GM23338 (cell line): ENCODE measurements around the gene ATP1B4. TPM values are rescaled to one million over a fixed set of nuclear protein-coding genes. Genes with fewer than 3 reads are reported as not detected.

Experiments
- ATAC-seq: fragments of 200-7000 bp; cut with Tn5 transposase; 3 replicates; pipeline ENCODE4 v1.9.1; 2020
- DNase-seq: peaks from one replicate; pipeline ENCODE4 v3.0.0-alpha.2; 2015; ENCODE audit warnings: low spot score
- H2AFZ ChIP-seq: fragments of 200-600 bp; sonication (generic); 2 replicates; pipeline ENCODE4 v1.8.0; 2016; ENCODE audit warnings: antibody characterized with exemption, mild to moderate bottlenecking, moderate library complexity
- H3F3A ChIP-seq: fragments of 200-600 bp; sonication (generic); replicated peaks from 2 replicates; pipeline ENCODE4 v1.8.0; 2017; ENCODE audit warnings: antibody characterized with exemption, mixed run types, low read depth
- H3K27ac ChIP-seq: fragments of 200-600 bp; sonication (generic); 2 replicates; pipeline ENCODE4 v1.6.1; 2016; ENCODE audit warnings: low read depth
- H3K27me3 ChIP-seq: fragments of 200-600 bp; sonication (generic); 2 replicates; pipeline ENCODE4 v1.8.0; 2016; ENCODE audit warnings: mild to moderate bottlenecking, mixed run types, moderate library complexity; ENCODE audit not compliant: insufficient read depth
- H3K36me3 ChIP-seq: fragments of 200-600 bp; sonication (generic); 2 replicates; pipeline ENCODE4 v1.8.0; 2016; ENCODE audit warnings: mild to moderate bottlenecking; ENCODE audit not compliant: insufficient read depth
- H3K4me1 ChIP-seq: fragments of 200-600 bp; sonication (generic); 2 replicates; pipeline ENCODE4 v1.8.0; 2016; ENCODE audit warnings: mild to moderate bottlenecking, moderate library complexity; ENCODE audit not compliant: insufficient read depth
- H3K4me2 ChIP-seq: fragments of 200-600 bp; sonication (generic); 2 replicates; pipeline ENCODE4 v1.7.1; 2017; ENCODE audit warnings: mixed run types
- H3K4me3 ChIP-seq: fragments of 200-600 bp; sonication (generic); 2 replicates; pipeline ENCODE4 v1.6.1; 2016; ENCODE audit warnings: mixed run types
- H3K79me2 ChIP-seq: fragments of 200-600 bp; sonication (generic); replicated peaks from 2 replicates; pipeline ENCODE4 v1.8.0; 2017; ENCODE audit warnings: mild to moderate bottlenecking; ENCODE audit not compliant: insufficient read depth
- H3K9me2 ChIP-seq: fragments of 200-600 bp; sonication (generic); 2 replicates; pipeline ENCODE4 v1.8.0; 2017; ENCODE audit not compliant: insufficient read depth
- H4K20me1 ChIP-seq: fragments of 200-600 bp; sonication (generic); replicated peaks from 2 replicates; pipeline ENCODE4 v1.8.0; 2017; ENCODE audit warnings: mild to moderate bottlenecking; ENCODE audit not compliant: insufficient read depth
- H3K27ac Mint-ChIP-seq: 2 replicates; pipeline ENCODE4 v1.8.0; 2020; ENCODE audit warnings: inconsistent platforms, mild to moderate bottlenecking, moderate library complexity, mixed read lengths
- H3K27me3 Mint-ChIP-seq: 3 replicates; pipeline ENCODE4 v1.8.0; 2022; ENCODE audit warnings: low read depth, mild to moderate bottlenecking, moderate library complexity, mixed read lengths, inconsistent platforms; ENCODE audit not compliant: insufficient read depth, poor library complexity
- H3K36me3 Mint-ChIP-seq: 3 replicates; pipeline ENCODE4 v1.8.0; 2021; ENCODE audit warnings: low read depth, mild to moderate bottlenecking, inconsistent platforms, moderate library complexity, mixed read lengths
- H3K4me1 Mint-ChIP-seq: 3 replicates; pipeline ENCODE4 v1.8.0; 2020; ENCODE audit warnings: mild to moderate bottlenecking, inconsistent platforms, mixed read lengths
- H3K4me3 Mint-ChIP-seq: 3 replicates; pipeline ENCODE4 v1.8.0; 2021; ENCODE audit warnings: moderate library complexity, mild to moderate bottlenecking, inconsistent platforms, mixed read lengths
- H3K9me3 Mint-ChIP-seq: 3 replicates; pipeline ENCODE4 v1.8.0; 2020; ENCODE audit warnings: moderate library complexity, mild to moderate bottlenecking, inconsistent platforms, mixed read lengths
- CREB1 ChIP-seq: fragments of 250-450 bp; sonication (Bioruptor Pico); IDR thresholded peaks from 2 replicates; pipeline ENCODE4 v1.5.0; 2020; ENCODE audit warnings: low read depth, mild to moderate bottlenecking, moderate library complexity
- EZH2 ChIP-seq: fragments of 200-600 bp; sonication (generic); IDR thresholded peaks from one replicate; pipeline ENCODE4 v1.8.0; 2017; ENCODE audit warnings: antibody characterized with exemption, mild to moderate bottlenecking, low read depth; ENCODE audit not compliant: unreplicated experiment
- EZH2phosphoT487 ChIP-seq: fragments of 200-600 bp; sonication (generic); IDR thresholded peaks from one replicate; pipeline ENCODE4 v1.8.1; 2018; ENCODE audit warnings: antibody characterized with exemption; ENCODE audit not compliant: unreplicated experiment
- JUNB ChIP-seq: IDR thresholded peaks from one replicate; pipeline ENCODE4 v1.6.1; 2016; ENCODE audit warnings: antibody characterized with exemption; ENCODE audit not compliant: unreplicated experiment
- NANOG ChIP-seq: IDR thresholded peaks from 2 replicates; pipeline ENCODE4 v1.6.1; 2016; ENCODE audit warnings: antibody characterized with exemption, borderline replicate concordance
- POLR2AphosphoS5 ChIP-seq: IDR thresholded peaks from 2 replicates; pipeline ENCODE4 v1.6.1; 2016; ENCODE audit warnings: antibody characterized with exemption, low read depth
- STAT1 ChIP-seq: IDR thresholded peaks from one replicate; pipeline ENCODE4 v1.6.1; 2016; ENCODE audit warnings: antibody characterized with exemption; ENCODE audit not compliant: unreplicated experiment
- ZNF114 ChIP-seq: fragments of 250-450 bp; sonication (Bioruptor Pico); IDR thresholded peaks from 2 replicates; pipeline ENCODE4 v1.5.0; 2020; ENCODE audit warnings: mild to moderate bottlenecking, moderate library complexity
- ZNF331 ChIP-seq: fragments of 250-450 bp; sonication (Bioruptor Pico); IDR thresholded peaks from 2 replicates; pipeline ENCODE4 v1.5.0; 2020; ENCODE audit warnings: low read depth, mild to moderate bottlenecking, moderate library complexity
- polyA plus RNA-seq: library from polyadenylated mRNA; unstranded; fragments of >200 nt; fragmentation: Nextera tagmentation; extraction: Ambion mirVana; gene quantifications from 2 replicates; pipeline ENCODE4 v1.2.1, GENCODE V29; 2016
- total RNA-seq: library from RNA; depleted of rRNA; stranded (reverse); fragments of >200 nt; shearing (Covaris generic); gene quantifications from 2 replicates; pipeline ENCODE4 v1.2.3, GENCODE V29; 2014
- TF ChIP-seq, protein P1 (sequence below): IDR thresholded peaks from 2 replicates; pipeline ENCODE4 v1.6.1; 2016; ENCODE audit warnings: antibody characterized with exemption
- TF ChIP-seq, protein P2 (sequence below), 2 experiments: fragments of 200-600 bp in 1 of 2; sonication (generic) in 1 of 2; conservative IDR thresholded peaks; 2 replicates each; pipeline versions ENCODE4 v1.5.1 to v1.6.1; 2016 to 2017; ENCODE audit warnings: antibody characterized with exemption in 2 of 2, low read depth in 2 of 2, mild to moderate bottlenecking in 2 of 2, moderate library complexity in 1 of 2
- TF ChIP-seq, protein P3 (sequence below): IDR thresholded peaks from one replicate; pipeline ENCODE4 v1.6.1; 2018; ENCODE audit warnings: antibody characterized with exemption; ENCODE audit not compliant: unreplicated experiment

The ATP1B4 gene
- total and polyA plus RNA-seq, 2 experiments from 2014 or later, result not detected

DNA sequence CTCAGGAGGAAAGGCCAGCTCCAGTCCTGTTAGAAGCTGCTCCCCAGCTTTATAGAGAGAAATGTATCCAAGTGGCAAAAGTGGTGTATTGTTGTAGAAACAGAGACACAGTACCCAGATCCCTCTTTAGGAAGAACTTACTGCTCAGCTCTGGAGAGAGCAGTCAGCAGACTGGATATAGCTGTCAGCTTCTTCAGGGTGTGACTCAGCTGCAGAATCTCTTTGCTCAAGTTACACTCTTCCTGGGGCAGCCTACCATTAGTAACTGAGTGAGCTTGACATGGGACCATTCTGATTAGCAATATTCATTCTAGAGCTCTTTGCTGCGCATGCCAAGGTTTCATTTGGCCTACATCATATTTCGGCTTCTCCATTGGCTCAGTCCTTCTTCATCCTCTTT is 40.5 kb downstream of the ATP1B4 start:
- Histone ChIP-seq H3K4me2 (no peak overlapping the region), H2AFZ (no peak overlapping the region), H3K9me2 (no peaks in the 10 kb centered on the region), H3K4me3 (no peak overlapping the region), H3K27me3 (no peaks in the 10 kb centered on the region), H3K4me1 (no peaks in the 10 kb centered on the region), H3K27ac (no peak overlapping the region), H3F3A (no peaks in the 10 kb centered on the region), H3K79me2 (no peaks in the 10 kb centered on the region), H3K36me3 (no peaks in the 10 kb centered on the region), H4K20me1 (no peaks in the 10 kb centered on the region)
- DNase-seq, result no peak
- TF ChIP-seq STAT1, result no peak
- TF ChIP-seq JUNB, result no peak
- TF ChIP-seq, protein P1, sequence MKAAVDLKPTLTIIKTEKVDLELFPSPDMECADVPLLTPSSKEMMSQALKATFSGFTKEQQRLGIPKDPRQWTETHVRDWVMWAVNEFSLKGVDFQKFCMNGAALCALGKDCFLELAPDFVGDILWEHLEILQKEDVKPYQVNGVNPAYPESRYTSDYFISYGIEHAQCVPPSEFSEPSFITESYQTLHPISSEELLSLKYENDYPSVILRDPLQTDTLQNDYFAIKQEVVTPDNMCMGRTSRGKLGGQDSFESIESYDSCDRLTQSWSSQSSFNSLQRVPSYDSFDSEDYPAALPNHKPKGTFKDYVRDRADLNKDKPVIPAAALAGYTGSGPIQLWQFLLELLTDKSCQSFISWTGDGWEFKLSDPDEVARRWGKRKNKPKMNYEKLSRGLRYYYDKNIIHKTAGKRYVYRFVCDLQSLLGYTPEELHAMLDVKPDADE, result no peak
- TF ChIP-seq, protein P2, sequence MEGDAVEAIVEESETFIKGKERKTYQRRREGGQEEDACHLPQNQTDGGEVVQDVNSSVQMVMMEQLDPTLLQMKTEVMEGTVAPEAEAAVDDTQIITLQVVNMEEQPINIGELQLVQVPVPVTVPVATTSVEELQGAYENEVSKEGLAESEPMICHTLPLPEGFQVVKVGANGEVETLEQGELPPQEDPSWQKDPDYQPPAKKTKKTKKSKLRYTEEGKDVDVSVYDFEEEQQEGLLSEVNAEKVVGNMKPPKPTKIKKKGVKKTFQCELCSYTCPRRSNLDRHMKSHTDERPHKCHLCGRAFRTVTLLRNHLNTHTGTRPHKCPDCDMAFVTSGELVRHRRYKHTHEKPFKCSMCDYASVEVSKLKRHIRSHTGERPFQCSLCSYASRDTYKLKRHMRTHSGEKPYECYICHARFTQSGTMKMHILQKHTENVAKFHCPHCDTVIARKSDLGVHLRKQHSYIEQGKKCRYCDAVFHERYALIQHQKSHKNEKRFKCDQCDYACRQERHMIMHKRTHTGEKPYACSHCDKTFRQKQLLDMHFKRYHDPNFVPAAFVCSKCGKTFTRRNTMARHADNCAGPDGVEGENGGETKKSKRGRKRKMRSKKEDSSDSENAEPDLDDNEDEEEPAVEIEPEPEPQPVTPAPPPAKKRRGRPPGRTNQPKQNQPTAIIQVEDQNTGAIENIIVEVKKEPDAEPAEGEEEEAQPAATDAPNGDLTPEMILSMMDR (conservative IDR thresholded peaks at IDR 0.05; ENCODE audit: low read depth in 2 of 2), result no peak
- TF ChIP-seq ZNF331 (CRISPR knock-in tag), result no peak
- no peak for TF ChIP-seq EZH2phosphoT487
- no peak for TF ChIP-seq NANOG
- no peak for ATAC-seq
- no peaks in the 10 kb centered on the region for H3K27me3 Mint-ChIP-seq
- no peaks in the 10 kb centered on the region for H3K36me3 Mint-ChIP-seq
- H3K4me3 Mint-ChIP-seq, result no peak overlapping the region
- H3K9me3 Mint-ChIP-seq, result no peaks in the 10 kb centered on the region
- no peak overlapping the region for H3K27ac Mint-ChIP-seq
- no peaks in the 10 kb centered on the region for H3K4me1 Mint-ChIP-seq

DNA sequence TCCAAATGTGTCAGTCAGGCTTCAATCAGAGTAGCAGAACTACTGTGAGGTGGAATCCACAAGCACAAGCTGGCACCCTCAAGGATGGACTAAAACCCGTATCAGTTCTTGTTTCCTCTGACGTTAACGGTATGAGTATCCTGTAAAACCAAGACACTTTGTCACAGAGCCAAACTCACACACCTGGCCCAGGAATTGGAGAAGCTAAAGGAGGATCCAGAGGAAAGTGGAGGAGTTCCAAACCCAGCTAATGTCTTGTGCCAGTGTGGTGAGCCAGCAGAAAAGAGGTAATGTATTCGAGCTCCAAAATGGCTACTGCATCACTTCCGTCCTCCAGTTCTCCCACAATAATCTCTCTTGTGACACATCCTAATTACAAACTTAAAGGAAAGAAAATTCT is 44.7 kb downstream of the ATP1B4 start:
- H3K79me2 ChIP-seq, result no peaks in the 10 kb centered on the region
- Mint-ChIP-seq H3K27ac (no peak overlapping the region), H3K4me1 (peaks cover 8% of the 10 kb centered on the region; the same call in 2 of the 3 replicates), H3K27me3 (no peaks in the 10 kb centered on the region), H3K36me3 (peaks cover 12% of the 10 kb centered on the region), H3K4me3 (no peak overlapping the region), H3K9me3 (peaks cover 17% of the 10 kb centered on the region)
- no peak for ATAC-seq
- H2AFZ ChIP-seq, result no peak overlapping the region
- no peaks in the 10 kb centered on the region for H4K20me1 ChIP-seq
- no peak overlapping the region for H3K4me2 ChIP-seq
- no peak overlapping the region for H3K4me3 ChIP-seq
- no peaks in the 10 kb centered on the region for H3K27me3 ChIP-seq
- H3K4me1 ChIP-seq, result no peaks in the 10 kb centered on the region
- H3K36me3 ChIP-seq, result no peaks in the 10 kb centered on the region
- DNase-seq, result no peak
- H3K9me2 ChIP-seq, result no peaks in the 10 kb centered on the region
- no peaks in the 10 kb centered on the region for H3F3A ChIP-seq
- H3K27ac ChIP-seq, result no peak overlapping the region
- TF ChIP-seq CREB1 (CRISPR knock-in tag) (no peak), POLR2AphosphoS5 (no peak), ZNF114 (CRISPR knock-in tag) (no peak), ZNF331 (CRISPR knock-in tag) (no peak), EZH2 (no peak), EZH2phosphoT487 (no peak), JUNB (no peak)
- TF ChIP-seq, protein P3, sequence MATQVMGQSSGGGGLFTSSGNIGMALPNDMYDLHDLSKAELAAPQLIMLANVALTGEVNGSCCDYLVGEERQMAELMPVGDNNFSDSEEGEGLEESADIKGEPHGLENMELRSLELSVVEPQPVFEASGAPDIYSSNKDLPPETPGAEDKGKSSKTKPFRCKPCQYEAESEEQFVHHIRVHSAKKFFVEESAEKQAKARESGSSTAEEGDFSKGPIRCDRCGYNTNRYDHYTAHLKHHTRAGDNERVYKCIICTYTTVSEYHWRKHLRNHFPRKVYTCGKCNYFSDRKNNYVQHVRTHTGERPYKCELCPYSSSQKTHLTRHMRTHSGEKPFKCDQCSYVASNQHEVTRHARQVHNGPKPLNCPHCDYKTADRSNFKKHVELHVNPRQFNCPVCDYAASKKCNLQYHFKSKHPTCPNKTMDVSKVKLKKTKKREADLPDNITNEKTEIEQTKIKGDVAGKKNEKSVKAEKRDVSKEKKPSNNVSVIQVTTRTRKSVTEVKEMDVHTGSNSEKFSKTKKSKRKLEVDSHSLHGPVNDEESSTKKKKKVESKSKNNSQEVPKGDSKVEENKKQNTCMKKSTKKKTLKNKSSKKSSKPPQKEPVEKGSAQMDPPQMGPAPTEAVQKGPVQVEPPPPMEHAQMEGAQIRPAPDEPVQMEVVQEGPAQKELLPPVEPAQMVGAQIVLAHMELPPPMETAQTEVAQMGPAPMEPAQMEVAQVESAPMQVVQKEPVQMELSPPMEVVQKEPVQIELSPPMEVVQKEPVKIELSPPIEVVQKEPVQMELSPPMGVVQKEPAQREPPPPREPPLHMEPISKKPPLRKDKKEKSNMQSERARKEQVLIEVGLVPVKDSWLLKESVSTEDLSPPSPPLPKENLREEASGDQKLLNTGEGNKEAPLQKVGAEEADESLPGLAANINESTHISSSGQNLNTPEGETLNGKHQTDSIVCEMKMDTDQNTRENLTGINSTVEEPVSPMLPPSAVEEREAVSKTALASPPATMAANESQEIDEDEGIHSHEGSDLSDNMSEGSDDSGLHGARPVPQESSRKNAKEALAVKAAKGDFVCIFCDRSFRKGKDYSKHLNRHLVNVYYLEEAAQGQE, result no peak
- TF ChIP-seq, protein P1, result no peak
